Mononuclear cell (primary cell): Measurements from ENCODE around the gene PPFIBP1. TPM values are rescaled to one million over a fixed set of nuclear protein-coding genes. Genes with fewer than 3 reads are reported as not detected.

Experiments
- H3K27me3 ChIP-seq: 2 replicates; pipeline ENCODE4 v1.6.0; 2011; ENCODE audit warnings: low read length, control low read depth; ENCODE audit not compliant: insufficient read depth
- H3K4me1 ChIP-seq: 2 replicates; pipeline ENCODE4 v1.5.1; 2011; ENCODE audit warnings: mild to moderate bottlenecking, low read length, control low read depth; ENCODE audit not compliant: insufficient read depth
- H3K4me3 ChIP-seq: 2 replicates; pipeline ENCODE4 v1.5.1; 2011; ENCODE audit warnings: mild to moderate bottlenecking, low read length, moderate library complexity
- H3K9me3 ChIP-seq: 2 replicates; pipeline ENCODE4 v1.5.1; 2011; ENCODE audit warnings: low read depth, mild to moderate bottlenecking, control low read depth, low read length
- total RNA-seq: library from RNA; depleted of rRNA; stranded (reverse); fragments of >200 nt; gene quantifications from one replicate; pipeline ENCODE4 v1.2.3, GENCODE V29; 2012

The PPFIBP1 gene
- total RNA-seq, 1 donor, result 3.0 TPM

- H3K4me3 ChIP-seq, result no peak overlapping the region
- no peaks in the 10 kb centered on the region for H3K4me1 ChIP-seq
- H3K9me3 ChIP-seq, result no peaks in the 10 kb centered on the region
- no peaks in the 10 kb centered on the region for H3K27me3 ChIP-seq
Measured at GRCh38 chr12:27505109-27505508, 18.9 kb upstream of the PPFIBP1 start.

- Histone ChIP-seq H3K4me1 (no peaks in the 10 kb centered on the region), H3K27me3 (no peaks in the 10 kb centered on the region), H3K4me3 (no peak overlapping the region), H3K9me3 (no peaks in the 10 kb centered on the region)
Measured at GRCh38 chr12:27505761-27506160, 18.2 kb upstream of the PPFIBP1 start.

DNA sequence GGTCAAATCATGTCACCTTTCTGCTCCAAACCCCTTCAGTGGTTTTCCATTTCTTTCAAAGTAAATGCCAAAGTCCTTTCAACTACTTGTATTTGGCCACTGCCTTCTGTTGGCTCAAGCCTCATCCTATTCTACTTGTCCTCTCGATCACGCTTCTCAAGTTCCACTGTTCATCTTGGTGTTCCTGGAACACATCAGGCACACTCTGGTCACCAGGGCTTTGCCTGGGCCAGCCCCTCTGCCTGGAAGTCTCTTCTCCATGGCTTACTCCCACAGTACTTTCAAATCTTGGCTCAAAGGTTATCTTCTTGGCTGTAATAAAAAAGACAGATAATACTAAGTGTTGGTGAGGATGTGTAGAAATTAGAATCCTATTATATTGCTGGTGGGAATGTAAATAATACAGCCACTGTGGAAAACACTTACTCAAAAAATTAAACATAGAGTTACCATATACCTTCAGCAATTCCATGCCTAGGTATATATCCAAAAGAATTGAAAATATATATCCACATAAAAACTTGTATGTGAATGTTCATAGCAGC lies 17.3 kb upstream of the PPFIBP1 start:
- Histone ChIP-seq H3K27me3 (no peaks in the 10 kb centered on the region), H3K4me1 (no peaks in the 10 kb centered on the region), H3K4me3 (no peak overlapping the region), H3K9me3 (no peaks in the 10 kb centered on the region)

GRCh38 chr12:27508736-27509431 lies 15.1 kb upstream of the PPFIBP1 start:
- no peak overlapping the region for H3K4me3 ChIP-seq
- no peaks in the 10 kb centered on the region for H3K9me3 ChIP-seq
- no peaks in the 10 kb centered on the region for H3K27me3 ChIP-seq
- H3K4me1 ChIP-seq, result no peaks in the 10 kb centered on the region

GRCh38 chr12:27511031-27511722 lies 12.8 kb upstream of the PPFIBP1 start:
- Histone ChIP-seq H3K4me1 (no peaks in the 10 kb centered on the region), H3K9me3 (no peaks in the 10 kb centered on the region), H3K27me3 (no peaks in the 10 kb centered on the region), H3K4me3 (no peak overlapping the region)

- no peaks in the 10 kb centered on the region for H3K4me1 ChIP-seq
- H3K4me3 ChIP-seq, result no peak overlapping the region
- no peaks in the 10 kb centered on the region for H3K27me3 ChIP-seq
- H3K9me3 ChIP-seq, result no peaks in the 10 kb centered on the region
Measured at GRCh38 chr12:27511723-27512045, 12.3 kb upstream of the PPFIBP1 start.

DNA sequence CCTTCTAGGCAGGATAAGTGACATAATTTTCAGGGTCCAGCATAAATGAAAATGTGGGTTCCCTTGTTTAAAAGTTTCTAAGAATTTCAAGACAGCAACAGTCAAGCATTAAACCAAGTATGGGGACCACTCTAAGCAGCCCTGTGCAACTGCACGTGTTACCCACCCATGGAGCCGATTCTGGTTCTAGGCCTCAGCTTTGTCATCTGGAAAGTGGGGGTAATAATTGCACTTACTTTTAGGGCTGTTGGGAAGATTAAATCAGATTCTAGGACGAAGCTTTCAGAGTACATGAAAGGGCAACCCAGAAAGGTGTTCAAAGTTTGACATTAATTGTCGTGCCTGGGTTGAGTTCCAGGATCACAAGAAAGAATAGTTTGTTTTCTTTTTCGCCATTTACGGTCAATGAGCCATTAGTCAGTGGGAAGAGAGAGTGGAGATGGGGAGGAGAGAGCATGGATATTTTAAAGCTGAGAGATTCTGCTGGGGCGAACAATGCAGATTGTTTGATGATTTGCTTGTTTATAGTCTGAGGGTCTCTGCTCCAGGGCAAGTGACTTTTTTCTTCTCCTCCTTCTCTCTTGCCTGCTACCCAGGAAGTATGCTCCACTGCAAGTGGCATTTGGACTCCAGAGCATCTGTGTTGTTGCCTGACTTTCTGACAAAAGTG lies 10.7 kb upstream of the PPFIBP1 start:
- no peaks in the 10 kb centered on the region for H3K9me3 ChIP-seq
- H3K4me3 ChIP-seq, result no peak overlapping the region
- no peaks in the 10 kb centered on the region for H3K27me3 ChIP-seq
- no peaks in the 10 kb centered on the region for H3K4me1 ChIP-seq

- H3K4me1 ChIP-seq, result no peaks in the 10 kb centered on the region
- H3K9me3 ChIP-seq, result no peaks in the 10 kb centered on the region
- H3K27me3 ChIP-seq, result no peaks in the 10 kb centered on the region
- H3K4me3 ChIP-seq, result no peak overlapping the region
Measured at GRCh38 chr12:27515671-27516070, 8.3 kb upstream of the PPFIBP1 start.

DNA sequence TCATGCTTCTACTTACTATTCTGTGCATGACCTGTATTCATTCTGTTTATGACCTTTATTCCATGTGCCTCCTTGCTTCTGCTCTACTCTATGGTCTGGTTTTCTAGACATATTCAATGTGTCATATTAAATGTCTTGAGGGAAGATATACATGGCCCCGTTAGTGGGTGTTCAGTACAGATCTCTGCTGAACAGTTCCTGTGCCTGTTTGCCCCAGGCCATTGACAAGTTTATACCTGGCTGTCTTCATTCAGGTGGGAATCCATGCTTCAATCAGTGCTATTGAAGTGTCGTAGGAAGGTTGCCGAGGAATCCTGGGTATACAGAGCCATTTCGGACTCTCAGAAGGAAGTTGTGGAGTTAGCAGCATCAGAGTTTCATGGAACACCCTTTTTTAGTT lies 7.4 kb upstream of the PPFIBP1 start:
- H3K27me3 ChIP-seq, result no peaks in the 10 kb centered on the region
- no peaks in the 10 kb centered on the region for H3K4me1 ChIP-seq
- no peaks in the 10 kb centered on the region for H3K9me3 ChIP-seq
- H3K4me3 ChIP-seq, result no peak overlapping the region

DNA sequence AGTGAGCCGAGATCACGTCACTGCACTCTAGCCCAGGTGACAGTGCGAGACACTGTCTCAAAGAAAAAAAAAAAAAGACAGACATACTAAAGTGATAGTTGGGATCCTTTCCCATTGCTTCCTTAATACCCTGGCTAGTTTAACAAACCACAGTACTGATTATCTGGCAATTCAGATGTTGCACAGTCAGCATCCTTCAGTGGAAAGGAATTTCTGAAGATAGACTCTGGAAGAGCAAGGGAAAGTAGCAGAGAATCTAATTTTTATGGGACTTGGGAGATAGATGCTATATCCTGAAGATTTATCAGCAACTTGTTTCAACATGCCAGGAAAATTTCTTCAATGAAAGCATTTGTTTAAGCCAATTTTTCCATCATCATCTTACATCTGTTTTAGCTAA lies 6.5 kb upstream of the PPFIBP1 start:
- no peaks in the 10 kb centered on the region for H3K27me3 ChIP-seq
- H3K9me3 ChIP-seq, result no peaks in the 10 kb centered on the region
- H3K4me3 ChIP-seq, result no peak overlapping the region
- peaks cover under 1% of the 10 kb centered on the region for H3K4me1 ChIP-seq

DNA sequence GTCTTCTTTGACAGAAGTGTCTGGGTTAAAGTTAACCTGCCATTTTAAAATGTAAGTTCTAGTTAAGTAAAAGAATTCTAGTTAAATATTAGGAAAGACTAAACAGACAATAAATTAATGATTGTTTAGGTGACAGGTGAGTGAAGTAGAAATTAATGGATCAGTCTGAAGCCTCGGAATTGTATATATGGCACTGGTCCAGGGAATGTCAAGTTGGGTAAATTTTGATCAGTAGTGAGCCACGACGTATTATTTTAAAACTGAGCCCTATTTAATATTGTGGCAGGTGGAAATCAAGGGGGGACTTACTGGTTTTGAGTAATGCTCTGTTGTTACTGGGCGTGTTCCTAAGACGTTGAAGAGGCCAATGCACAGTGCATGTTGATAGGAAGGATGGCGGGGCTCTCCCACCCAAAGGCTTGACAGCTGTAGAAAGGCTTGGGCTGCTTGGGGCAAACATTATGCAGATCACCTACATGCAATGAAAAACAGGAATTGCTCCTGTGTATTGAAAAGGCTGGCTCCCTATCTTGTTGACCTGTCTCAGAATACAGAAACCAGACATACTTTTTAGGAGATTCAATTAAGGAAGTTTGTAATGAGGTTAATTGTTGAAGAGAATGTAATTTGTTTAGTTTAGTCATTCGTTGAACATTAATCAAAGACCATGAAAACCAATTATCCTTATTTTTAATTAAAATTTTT lies 5.9 kb upstream of the PPFIBP1 start:
- peaks cover 6% of the 10 kb centered on the region for H3K4me1 ChIP-seq
- no peaks in the 10 kb centered on the region for H3K9me3 ChIP-seq
- no peaks in the 10 kb centered on the region for H3K27me3 ChIP-seq
- no peak overlapping the region for H3K4me3 ChIP-seq

GRCh38 chr12:27521066-27521465 lies 2.9 kb upstream of the PPFIBP1 start:
- H3K4me1 ChIP-seq, result peaks cover 24% of the 10 kb centered on the region
- no peaks in the 10 kb centered on the region for H3K9me3 ChIP-seq
- no peak overlapping the region for H3K4me3 ChIP-seq
- H3K27me3 ChIP-seq, result no peaks in the 10 kb centered on the region

DNA sequence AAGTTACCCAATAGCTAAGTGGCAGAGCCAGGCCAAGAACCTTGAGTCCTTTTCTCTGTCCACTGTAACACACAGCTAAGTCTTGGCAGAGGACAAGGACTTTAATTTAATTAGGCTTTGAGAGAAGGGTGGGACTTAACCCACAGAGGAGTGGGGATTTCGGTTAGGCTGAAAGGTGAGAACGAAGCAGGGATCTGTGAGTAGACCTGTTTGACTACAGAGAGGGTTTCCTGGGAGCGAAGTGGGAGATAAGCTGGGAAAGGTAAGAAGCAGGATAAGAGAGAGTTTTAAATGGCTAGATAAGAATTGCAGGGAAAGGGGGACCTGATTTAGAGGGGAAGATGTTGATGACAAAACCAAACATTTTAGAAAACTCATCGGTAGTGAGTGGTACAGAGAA lies 2.0 kb upstream of the PPFIBP1 start:
- Histone ChIP-seq H3K4me1 (peaks cover 24% of the 10 kb centered on the region), H3K9me3 (no peaks in the 10 kb centered on the region), H3K4me3 (no peak overlapping the region), H3K27me3 (no peaks in the 10 kb centered on the region)

DNA sequence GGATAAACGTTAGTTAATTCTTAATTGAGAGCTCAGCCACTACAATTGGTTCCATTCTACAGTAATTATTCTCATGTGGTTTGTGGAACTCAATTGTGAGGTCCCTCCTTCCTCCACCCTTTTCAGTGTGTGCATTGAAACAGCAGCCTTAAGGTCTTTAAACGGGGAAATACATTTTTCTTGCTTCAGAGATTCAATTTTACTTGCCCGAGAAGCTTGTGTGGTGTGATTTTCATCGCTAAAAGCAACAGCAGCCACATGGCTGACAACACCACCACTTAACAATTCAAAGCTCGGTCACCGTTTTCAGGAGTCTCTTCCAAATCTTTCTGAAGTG lies 733 bp upstream of the PPFIBP1 start:
- peaks cover 24% of the 10 kb centered on the region for H3K4me1 ChIP-seq
- H3K9me3 ChIP-seq, result no peaks in the 10 kb centered on the region
- H3K27me3 ChIP-seq, result no peaks in the 10 kb centered on the region
- H3K4me3 ChIP-seq, result peak overlapping the region; percentile 88

DNA sequence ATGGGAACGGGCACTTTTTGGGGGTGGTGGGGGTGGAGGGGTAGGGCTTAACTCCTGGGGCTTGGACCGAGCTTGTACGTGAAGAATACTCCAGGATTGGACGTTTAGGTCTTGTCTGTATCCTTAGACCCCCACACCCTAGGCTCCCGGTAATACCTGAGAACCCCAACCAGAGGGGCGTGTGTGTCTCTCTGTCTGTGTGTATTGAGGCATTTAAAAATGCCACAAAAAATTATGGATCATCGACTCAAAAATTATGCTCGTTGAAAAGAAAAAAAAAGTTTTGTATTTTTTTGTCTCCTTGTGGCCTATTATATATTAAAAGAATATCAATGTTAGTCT lies 459 bp downstream of the PPFIBP1 start:
- Histone ChIP-seq H3K4me3 (peak overlapping the region; percentile 88), H3K9me3 (no peaks in the 10 kb centered on the region), H3K27me3 (no peaks in the 10 kb centered on the region), H3K4me1 (peaks cover 24% of the 10 kb centered on the region)
